Activated naive CD8-positive, alpha-beta T cell treated with anti-CD3 and anti-CD28 coated beads for 36 hours (primary cell): Measurements from ENCODE around the gene PTRHD1. TPM values are rescaled to one million over a fixed set of nuclear protein-coding genes. Genes with fewer than 3 reads are reported as not detected.
"Not testable (repeated sequence)": the region's sequence is repeated elsewhere in the genome, so short reads cannot be mapped to it uniquely, and the experiment has no call there.

Source experiments
- DNase-seq: peaks from one replicate; pipeline ENCODE4 v3.0.0; 2021
- H3K27ac Mint-ChIP-seq: one replicate; pipeline ENCODE4 v1.8.0; 2022; ENCODE audit warnings: mild to moderate bottlenecking, moderate library complexity, mixed read lengths
- H3K27me3 Mint-ChIP-seq: one replicate; pipeline ENCODE4 v1.8.0; 2022; ENCODE audit warnings: mild to moderate bottlenecking, mixed read lengths
- H3K36me3 Mint-ChIP-seq: one replicate; pipeline ENCODE4 v1.8.0; 2021; ENCODE audit warnings: mild to moderate bottlenecking, mixed read lengths
- H3K4me1 Mint-ChIP-seq: one replicate; pipeline ENCODE4 v1.8.0; 2021; ENCODE audit warnings: mixed read lengths
- H3K4me3 Mint-ChIP-seq: one replicate; pipeline ENCODE4 v1.8.0; 2022; ENCODE audit warnings: mild to moderate bottlenecking, moderate library complexity, mixed read lengths
- H3K9me3 Mint-ChIP-seq: one replicate; pipeline ENCODE4 v1.8.0; 2022; ENCODE audit warnings: mixed read lengths
- total RNA-seq, 2 experiments: library from RNA; stranded (reverse); gene quantifications; one replicate each; pipeline ENCODE4 v1.2.3, GENCODE V29; 2021

Gene PTRHD1
- total RNA-seq, 2 experiments from 2014 or later: 23.8 to 27.5 TPM

GRCh38 chr2:24822049-24822706 lies 29.0 kb upstream of the PTRHD1 start:
- Mint-ChIP-seq H3K9me3 (no peaks in the 10 kb centered on the region), H3K36me3 (peaks cover 42% of the 10 kb centered on the region), H3K4me1 (peaks cover 16% of the 10 kb centered on the region), H3K27ac (no peak overlapping the region), H3K4me3 (no peak overlapping the region), H3K27me3 (no peaks in the 10 kb centered on the region)
- DNase-seq: no peak

- Mint-ChIP-seq H3K36me3 (peaks cover 43% of the 10 kb centered on the region), H3K27ac (no peak overlapping the region), H3K4me1 (peaks cover 10% of the 10 kb centered on the region), H3K27me3 (no peaks in the 10 kb centered on the region), H3K9me3 (no peaks in the 10 kb centered on the region), H3K4me3 (no peak overlapping the region)
- no peak for DNase-seq
Observed at GRCh38 chr2:24821433-24821891, 28.3 kb upstream of the PTRHD1 start.

GRCh38 chr2:24820598-24821432 lies 27.6 kb upstream of the PTRHD1 start:
- peaks cover 41% of the 10 kb centered on the region for H3K36me3 Mint-ChIP-seq
- DNase-seq: no peak
- H3K27ac Mint-ChIP-seq: peak overlapping the region; percentile 54
- no peaks in the 10 kb centered on the region for H3K27me3 Mint-ChIP-seq
- no peak overlapping the region for H3K4me3 Mint-ChIP-seq
- H3K4me1 Mint-ChIP-seq: peaks cover 3% of the 10 kb centered on the region
- no peaks in the 10 kb centered on the region for H3K9me3 Mint-ChIP-seq

- Mint-ChIP-seq H3K27ac (no peak overlapping the region), H3K9me3 (no peaks in the 10 kb centered on the region), H3K4me3 (no peak overlapping the region), H3K27me3 (no peaks in the 10 kb centered on the region), H3K4me1 (peaks cover 2% of the 10 kb centered on the region), H3K36me3 (peaks cover 40% of the 10 kb centered on the region)
- DNase-seq: no peak
Observed at GRCh38 chr2:24820175-24820513, 27.0 kb upstream of the PTRHD1 start.

GRCh38 chr2:24819442-24820174 lies 26.4 kb upstream of the PTRHD1 start:
- no peak for DNase-seq

GRCh38 chr2:24818721-24819167 lies 25.6 kb upstream of the PTRHD1 start:
- Mint-ChIP-seq H3K27ac (no peak overlapping the region), H3K4me3 (no peak overlapping the region), H3K4me1 (peaks cover 2% of the 10 kb centered on the region), H3K9me3 (no peaks in the 10 kb centered on the region), H3K27me3 (no peaks in the 10 kb centered on the region), H3K36me3 (peaks cover 32% of the 10 kb centered on the region)
- no peak for DNase-seq

More at GRCh38 chr2:24819442-24820174, 26.4 kb upstream of the PTRHD1 start:
- no peaks in the 10 kb centered on the region for H3K27me3 Mint-ChIP-seq
- peaks cover 35% of the 10 kb centered on the region for H3K36me3 Mint-ChIP-seq
- peak overlapping the region; percentile 16 for H3K27ac Mint-ChIP-seq
- peaks cover 2% of the 10 kb centered on the region for H3K4me1 Mint-ChIP-seq
- H3K4me3 Mint-ChIP-seq: no peak overlapping the region
- H3K9me3 Mint-ChIP-seq: no peaks in the 10 kb centered on the region

GRCh38 chr2:24816884-24817283 lies 23.7 kb upstream of the PTRHD1 start:
- Mint-ChIP-seq H3K27me3 (no peaks in the 10 kb centered on the region), H3K27ac (no peak overlapping the region), H3K9me3 (no peaks in the 10 kb centered on the region), H3K36me3 (peaks cover 37% of the 10 kb centered on the region), H3K4me3 (no peak overlapping the region), H3K4me1 (peaks cover 2% of the 10 kb centered on the region)
- DNase-seq: no peak

- peaks cover 39% of the 10 kb centered on the region for H3K36me3 Mint-ChIP-seq
Observed at GRCh38 chr2:24816404-24816803, 23.2 kb upstream of the PTRHD1 start.

GRCh38 chr2:24815171-24815570 lies 22.0 kb upstream of the PTRHD1 start:
- H3K4me3 Mint-ChIP-seq: no peak overlapping the region
- no peaks in the 10 kb centered on the region for H3K9me3 Mint-ChIP-seq

More at GRCh38 chr2:24816404-24816803, 23.2 kb upstream of the PTRHD1 start:
- no peaks in the 10 kb centered on the region for H3K9me3 Mint-ChIP-seq
- no peak overlapping the region for H3K4me3 Mint-ChIP-seq
- DNase-seq: no peak
- H3K27me3 Mint-ChIP-seq: no peaks in the 10 kb centered on the region
- H3K4me1 Mint-ChIP-seq: peaks cover 2% of the 10 kb centered on the region
- H3K27ac Mint-ChIP-seq: no peak overlapping the region

GRCh38 chr2:24814516-24814915 lies 21.3 kb upstream of the PTRHD1 start:
- no peak for DNase-seq
- Mint-ChIP-seq H3K4me1 (no peaks in the 10 kb centered on the region), H3K27ac (no peak overlapping the region), H3K4me3 (no peak overlapping the region), H3K27me3 (no peaks in the 10 kb centered on the region), H3K36me3 (peaks cover 29% of the 10 kb centered on the region), H3K9me3 (no peaks in the 10 kb centered on the region)

More at GRCh38 chr2:24815171-24815570, 22.0 kb upstream of the PTRHD1 start:
- no peaks in the 10 kb centered on the region for H3K27me3 Mint-ChIP-seq
- DNase-seq: no peak
- H3K27ac Mint-ChIP-seq: no peak overlapping the region
- peaks cover 32% of the 10 kb centered on the region for H3K36me3 Mint-ChIP-seq
- H3K4me1 Mint-ChIP-seq: no peaks in the 10 kb centered on the region

- peaks cover 28% of the 10 kb centered on the region for H3K36me3 Mint-ChIP-seq
- no peak overlapping the region for H3K4me3 Mint-ChIP-seq
- peaks cover 5% of the 10 kb centered on the region for H3K4me1 Mint-ChIP-seq
- no peaks in the 10 kb centered on the region for H3K9me3 Mint-ChIP-seq
- H3K27ac Mint-ChIP-seq: no peak overlapping the region
- no peaks in the 10 kb centered on the region for H3K27me3 Mint-ChIP-seq
- no peak for DNase-seq
Observed at GRCh38 chr2:24813691-24814137, 20.5 kb upstream of the PTRHD1 start.

- H3K36me3 Mint-ChIP-seq: peaks cover 43% of the 10 kb centered on the region
- H3K27me3 Mint-ChIP-seq: no peaks in the 10 kb centered on the region
- DNase-seq: no peak
- H3K27ac Mint-ChIP-seq: no peak overlapping the region
- peaks cover 2% of the 10 kb centered on the region for H3K9me3 Mint-ChIP-seq
- H3K4me3 Mint-ChIP-seq: no peak overlapping the region
- H3K4me1 Mint-ChIP-seq: peaks cover 7% of the 10 kb centered on the region
Observed at GRCh38 chr2:24809316-24810007, 16.3 kb upstream of the PTRHD1 start.

GRCh38 chr2:24806661-24807036 lies 13.5 kb upstream of the PTRHD1 start:
- H3K4me3 Mint-ChIP-seq: no peak overlapping the region
- H3K27ac Mint-ChIP-seq: no peak overlapping the region
- no peaks in the 10 kb centered on the region for H3K27me3 Mint-ChIP-seq
- peaks cover 11% of the 10 kb centered on the region for H3K4me1 Mint-ChIP-seq
- H3K9me3 Mint-ChIP-seq: peaks cover 8% of the 10 kb centered on the region
- DNase-seq: no peak
- peaks cover 48% of the 10 kb centered on the region for H3K36me3 Mint-ChIP-seq

GRCh38 chr2:24805811-24806660 lies 12.8 kb upstream of the PTRHD1 start:
- H3K27me3 Mint-ChIP-seq, H3K27ac Mint-ChIP-seq, H3K9me3 Mint-ChIP-seq, DNase-seq, H3K4me3 Mint-ChIP-seq: not testable (repeated sequence)
- H3K4me1 Mint-ChIP-seq: peaks cover 11% of the 10 kb centered on the region
- H3K36me3 Mint-ChIP-seq: peaks cover 53% of the 10 kb centered on the region
